ENCODE data around the gene TDRD7. TPM values are rescaled to one million over a fixed set of nuclear protein-coding genes. Genes with fewer than 3 reads are reported as not detected.

Gene TDRD7
- total and polyA plus RNA-seq, 9 of the 15 experiments (the other 6 are each of a cell fraction or from before 2014, with no cell fraction given): 2.2 to 7.7 (median 5.2) TPM

DNA sequence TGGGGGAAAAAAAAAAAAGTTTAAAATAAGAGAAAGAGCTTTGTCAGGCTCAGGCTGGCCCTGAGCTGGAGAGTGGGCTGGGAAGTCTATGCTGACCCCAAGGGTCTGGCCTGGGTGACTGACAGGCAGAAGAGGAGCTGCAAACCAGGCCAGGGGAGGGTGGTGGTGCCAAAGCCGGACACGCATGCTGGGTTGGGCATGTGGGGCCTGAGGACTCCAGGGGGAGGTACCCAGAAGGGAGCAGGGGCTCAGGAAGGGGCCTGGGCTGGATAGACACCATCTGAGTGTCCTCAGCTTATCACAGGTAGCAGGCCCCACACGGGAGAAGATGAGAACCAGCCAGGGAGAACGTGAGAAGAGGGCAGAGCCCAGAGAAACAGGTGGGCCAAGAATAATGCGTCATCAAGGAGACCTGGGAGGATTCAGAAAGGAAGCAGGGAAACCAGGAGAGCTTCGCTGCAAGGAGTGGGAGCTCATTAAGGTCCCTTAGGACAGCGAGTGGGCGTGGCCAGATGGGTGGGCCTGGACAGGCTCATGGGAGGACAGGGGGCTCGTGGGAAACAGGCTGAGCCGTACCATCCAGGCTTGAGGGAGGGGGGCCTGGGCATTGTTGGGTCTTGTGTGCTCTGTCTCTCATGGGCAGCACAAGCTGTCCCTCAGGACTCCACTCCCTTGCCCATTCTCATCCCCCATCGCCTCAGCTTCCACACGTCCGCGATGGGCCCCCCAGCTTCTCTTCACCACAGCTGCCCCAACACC is 105.6 kb downstream of the TDRD7 start:
- Histone ChIP-seq H3K27me3 (ENCODE audit: control insufficient read depth in 2 of 2, insufficient read depth in 2 of 2, low read length in 2 of 2) (no peaks in the 10 kb centered on the region), H3K4me1 (replicated peaks in 1 of 2; ENCODE audit: control insufficient read depth in 2 of 2, insufficient read depth in 2 of 2, low read length in 2 of 2) (peaks cover 16 to 32% of the 10 kb centered on the region in 2 experiments), H3K4me2 (ENCODE audit: insufficient read depth, low read length) (no peak overlapping the region), H3K9me3 (replicated peaks; ENCODE audit: control insufficient read depth, insufficient read depth, low read depth, low read length) (no peaks in the 10 kb centered on the region), H2AFZ (ENCODE audit: low read depth, low read length) (no peak overlapping the region), H3K79me2 (ENCODE audit: control insufficient read depth, insufficient read depth, low read length) (peaks cover 89% of the 10 kb centered on the region), H3K4me3 (no peak overlapping the region), H3K9me1 (ENCODE audit: control insufficient read depth, insufficient read depth, low read length) (peaks cover 12% of the 10 kb centered on the region), H4K20me1 (replicated peaks; ENCODE audit: control insufficient read depth, insufficient read depth, low read length) (peaks cover 57% of the 10 kb centered on the region), H3K27ac (ENCODE audit: extremely low read depth, low read depth, low read length) (no peak overlapping the region), H3K36me3 (ENCODE audit: control insufficient read depth, insufficient read depth, low read length) (peaks cover 23% of the 10 kb centered on the region; the same call in 2 of the 3 replicates), H3K9ac (ENCODE audit: insufficient read depth in 1 of 2, low read depth in 2 of 2, low read length in 2 of 2) (peak overlapping the region in 1 of 2 experiments; percentile 41; a peak in 3 of 4 replicates)
- no TSS peak for BruUV-seq (replicated peaks)
- peak in 2 of 4 experiments; percentile 40 for DNase-seq (ENCODE audit: extremely low read depth in 1 of 4, low spot score in 3 of 4)
- no peak for FAIRE-seq
- ATAC-seq: peak; percentile 35
- intact Hi-C loops (cut with micrococcal nuclease): no loop called here
- POLR2A ChIA-PET: interaction anchor here (0.6 to 4.7 kb wide), 6 partner anchors 10 to 240 kb away, joined by 3 to 29 read pairs (median 4); no protein-coding TSS in a partner anchor
- TF ChIP-seq ELF1 (tag; IDR thresholded peaks at IDR 0.05) (no peak), SP2 (IDR thresholded peaks at IDR 0.05; ENCODE audit: extremely low read depth, low read depth, low read length, poor library complexity, severe bottlenecking) (no peak)
- TF ChIP-seq, protein P1, sequence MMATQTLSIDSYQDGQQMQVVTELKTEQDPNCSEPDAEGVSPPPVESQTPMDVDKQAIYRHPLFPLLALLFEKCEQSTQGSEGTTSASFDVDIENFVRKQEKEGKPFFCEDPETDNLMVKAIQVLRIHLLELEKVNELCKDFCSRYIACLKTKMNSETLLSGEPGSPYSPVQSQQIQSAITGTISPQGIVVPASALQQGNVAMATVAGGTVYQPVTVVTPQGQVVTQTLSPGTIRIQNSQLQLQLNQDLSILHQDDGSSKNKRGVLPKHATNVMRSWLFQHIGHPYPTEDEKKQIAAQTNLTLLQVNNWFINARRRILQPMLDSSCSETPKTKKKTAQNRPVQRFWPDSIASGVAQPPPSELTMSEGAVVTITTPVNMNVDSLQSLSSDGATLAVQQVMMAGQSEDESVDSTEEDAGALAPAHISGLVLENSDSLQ (IDR thresholded peaks at IDR 0.05): 0 out of 2 replicates have a peak, but pooled peaks have one; percentile 9
- TF ChIP-seq, protein P2, sequence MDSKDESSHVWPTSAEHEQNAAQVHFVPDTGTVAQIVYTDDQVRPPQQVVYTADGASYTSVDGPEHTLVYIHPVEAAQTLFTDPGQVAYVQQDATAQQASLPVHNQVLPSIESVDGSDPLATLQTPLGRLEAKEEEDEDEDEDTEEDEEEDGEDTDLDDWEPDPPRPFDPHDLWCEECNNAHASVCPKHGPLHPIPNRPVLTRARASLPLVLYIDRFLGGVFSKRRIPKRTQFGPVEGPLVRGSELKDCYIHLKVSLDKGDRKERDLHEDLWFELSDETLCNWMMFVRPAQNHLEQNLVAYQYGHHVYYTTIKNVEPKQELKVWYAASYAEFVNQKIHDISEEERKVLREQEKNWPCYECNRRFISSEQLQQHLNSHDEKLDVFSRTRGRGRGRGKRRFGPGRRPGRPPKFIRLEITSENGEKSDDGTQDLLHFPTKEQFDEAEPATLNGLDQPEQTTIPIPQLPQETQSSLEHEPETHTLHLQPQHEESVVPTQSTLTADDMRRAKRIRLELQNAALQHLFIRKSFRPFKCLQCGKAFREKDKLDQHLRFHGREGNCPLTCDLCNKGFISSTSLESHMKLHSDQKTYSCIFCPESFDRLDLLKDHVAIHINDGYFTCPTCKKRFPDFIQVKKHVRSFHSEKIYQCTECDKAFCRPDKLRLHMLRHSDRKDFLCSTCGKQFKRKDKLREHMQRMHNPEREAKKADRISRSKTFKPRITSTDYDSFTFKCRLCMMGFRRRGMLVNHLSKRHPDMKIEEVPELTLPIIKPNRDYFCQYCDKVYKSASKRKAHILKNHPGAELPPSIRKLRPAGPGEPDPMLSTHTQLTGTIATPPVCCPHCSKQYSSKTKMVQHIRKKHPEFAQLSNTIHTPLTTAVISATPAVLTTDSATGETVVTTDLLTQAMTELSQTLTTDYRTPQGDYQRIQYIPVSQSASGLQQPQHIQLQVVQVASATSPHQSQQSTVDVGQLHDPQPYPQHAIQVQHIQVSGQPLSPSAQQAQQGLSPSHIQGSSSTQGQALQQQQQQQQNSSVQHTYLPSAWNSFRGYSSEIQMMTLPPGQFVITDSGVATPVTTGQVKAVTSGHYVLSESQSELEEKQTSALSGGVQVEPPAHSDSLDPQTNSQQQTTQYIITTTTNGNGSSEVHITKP (IDR thresholded peaks at IDR 0.05; ENCODE audit: partially characterized antibody): peak; percentile 87
- CTCF ChIA-PET (ENCODE audit: low intra/inter-chr PET ratio): no interaction called here
- 79% methylated on average over 14 of the region's 14 CpGs for WGBS (ENCODE audit: insufficient coverage, low coverage, missing lambda C conversion rate)
- in situ Hi-C loops (cut with MboI): no loop called here

Measured in K562 (cell line).